GM18517 (cell line): Measurements from ENCODE around the gene TERC.

Experiments
- ATAC-seq: cut with Tn5 transposase; IDR thresholded peaks from one replicate; pipeline ENCODE4 v1.9.1; 2021; ENCODE audit warnings: mild to moderate bottlenecking, moderate library complexity; ENCODE audit not compliant: unreplicated experiment

Gene TERC

GRCh38 chr3:169764882-169765612 lies at the start of gene TERC:
Gene TERC (minus strand): TSS chr3:169765060.
- peak; percentile 69 for ATAC-seq

GRCh38 chr3:169813757-169814517 lies 49.1 kb upstream of the TERC start:
- ATAC-seq, result peak; percentile 92

- no peak for ATAC-seq
These were observed 48.4 kb upstream of the TERC start for GRCh38 chr3:169813278-169813677.

GRCh38 chr3:169812332-169813235 lies 47.7 kb upstream of the TERC start, which contains the start of the genes LRRC34 and LRRIQ4:
Gene LRRC34 (minus strand): TSS chr3:169812904. CDS start chr3:169812548, 356 bp downstream.
Gene LRRIQ4 (plus strand): TSS chr3:169812870. CDS start chr3:169821922, 9,052 bp downstream.
- peak; percentile 54 for ATAC-seq

GRCh38 chr3:169811631-169812331 lies 46.9 kb upstream of the TERC start:
- ATAC-seq, result no peak

GRCh38 chr3:169809230-169809795 lies 44.5 kb upstream of the TERC start:
- no peak for ATAC-seq

- no peak for ATAC-seq
These were observed 39.8 kb upstream of the TERC start for GRCh38 chr3:169804681-169805080.

GRCh38 chr3:169792359-169792758 lies 27.5 kb upstream of the TERC start:
- ATAC-seq, result no peak

GRCh38 chr3:169790687-169791429 lies 26.0 kb upstream of the TERC start:
- no peak for ATAC-seq

GRCh38 chr3:169790219-169790618 lies 25.4 kb upstream of the TERC start:
- ATAC-seq, result no peak

- ATAC-seq, result no peak
These were observed 22.9 kb upstream of the TERC start for GRCh38 chr3:169787791-169788190.

GRCh38 chr3:169787120-169787519 lies 22.3 kb upstream of the TERC start:
- no peak for ATAC-seq

- no peak for ATAC-seq
These were observed 16.5 kb upstream of the TERC start for GRCh38 chr3:169781209-169781855.

GRCh38 chr3:169780742-169781141 lies 15.9 kb upstream of the TERC start:
- no peak for ATAC-seq

- no peak for ATAC-seq
These were observed 13.0 kb upstream of the TERC start for GRCh38 chr3:169777822-169778221.

GRCh38 chr3:169774186-169774585 lies 9.3 kb upstream of the TERC start:
- ATAC-seq, result no peak

- ATAC-seq, result peak; percentile 78
These were observed 8.3 kb upstream of the TERC start, which contains the start of gene MYNN for GRCh38 chr3:169772897-169773816. Gene MYNN (plus strand): TSS chr3:169773396. CDS start chr3:169774296, 900 bp downstream.
